K562 (cell line): ENCODE data around the gene TSHZ1. TPM values are rescaled to one million over a fixed set of nuclear protein-coding genes. Genes with fewer than 3 reads are reported as not detected.

Experiments used
- ATAC-seq: fragments of 200-7000 bp; cut with Tn5 transposase; 3 replicates; pipeline ENCODE4 v1.9.1; 2020; ENCODE audit warnings: moderate library complexity
- BruUV-seq: library from RNA; stranded (reverse); fragments of 400-500 nt; replicated peaks from 2 replicates; lab custom pipeline; 2021; lab: Mats Ljungman, UMichigan
- CTCF ChIA-PET: fragments of 300-600 bp; formaldehyde crosslinking; extraction: SDS; loops from one replicate; lab custom pipeline; 2021; ENCODE audit warnings: low intra/inter-chr PET ratio; lab: Yijun Ruan, JAX
- POLR2A ChIA-PET: fragments of 300-600, 350-650 bp; sonication (Branson Sonifier 250); formaldehyde crosslinking; extraction: SDS; loops from one replicate; lab custom pipeline; 2021; ENCODE audit warnings: antibody characterized with exemption, inconsistent platforms; lab: Yijun Ruan, JAX
- DNase-seq, 4 experiments: peaks; one replicate each; pipeline versions ENCODE4 v3.0.0 to v3.0.0-alpha.2; 2011 to 2018; ENCODE audit warnings: low spot score in 3 of 4, mixed read lengths in 3 of 4; ENCODE audit errors: extremely low read depth in 1 of 4
- FAIRE-seq: peaks from 2 replicates; lab custom pipeline; 2011; peaks lifted over from hg19 to GRCh38; lab: Jason Lieb, UNC
- H2AFZ ChIP-seq: 2 replicates; pipeline ENCODE4 v1.6.0; 2011; ENCODE audit warnings: low read depth, low read length, control low read depth, inconsistent platforms
- H3K27ac ChIP-seq: fragments of 200-600 bp; 3 replicates; pipeline ENCODE4 v1.8.0; 2011; ENCODE audit warnings: low read depth, mild to moderate bottlenecking, control low read depth, inconsistent platforms, low read length, moderate library complexity, mixed read lengths; ENCODE audit errors: extremely low read depth
- H3K27me3 ChIP-seq, 2 experiments: fragments of 300-600 bp in 1 of 2; 2 replicates in 1 of 2; 3 replicates in 1 of 2; pipeline versions ENCODE4 v1.6.0 to v1.8.0; 2011; ENCODE audit warnings: inconsistent platforms in 2 of 2, low read length in 2 of 2, mild to moderate bottlenecking in 1 of 2, mixed read lengths in 1 of 2, moderate library complexity in 1 of 2; ENCODE audit not compliant: control insufficient read depth in 2 of 2, insufficient read depth in 2 of 2
- H3K36me3 ChIP-seq: fragments of 300-600 bp; 3 replicates; pipeline ENCODE4 v1.8.0; 2011; ENCODE audit warnings: mild to moderate bottlenecking, low read length, inconsistent platforms; ENCODE audit not compliant: control insufficient read depth, insufficient read depth
- H3K4me1 ChIP-seq, 2 experiments: fragments of 200-600 bp in 1 of 2; replicated peaks in 1 of 2; 2 replicates in 1 of 2; 3 replicates in 1 of 2; pipeline versions ENCODE4 v1.5.1 to v1.8.0; 2011; ENCODE audit warnings: inconsistent platforms in 2 of 2, low read length in 2 of 2, mild to moderate bottlenecking in 1 of 2, mixed read lengths in 1 of 2, moderate library complexity in 1 of 2; ENCODE audit not compliant: control insufficient read depth in 2 of 2, insufficient read depth in 2 of 2
- H3K4me2 ChIP-seq: 2 replicates; pipeline ENCODE4 v1.6.1; 2011; ENCODE audit warnings: low read length, control low read depth, inconsistent platforms, mixed read lengths; ENCODE audit not compliant: insufficient read depth
- H3K4me3 ChIP-seq: fragments of 200-600 bp; sonication (generic), shearing (Covaris generic); 2 replicates; pipeline ENCODE4 v1.5.1; 2016; ENCODE audit warnings: control low read depth, inconsistent platforms
- H3K79me2 ChIP-seq: fragments of 200-600 bp; 3 replicates; pipeline ENCODE4 v1.8.0; 2011; ENCODE audit warnings: low read length, inconsistent platforms; ENCODE audit not compliant: control insufficient read depth, insufficient read depth
- H3K9ac ChIP-seq, 2 experiments: 2 replicates each; pipeline versions ENCODE4 v1.6.0 to v1.6.1; 2011; ENCODE audit warnings: low read depth in 2 of 2, low read length in 2 of 2, control low read depth in 1 of 2, inconsistent platforms in 1 of 2, mild to moderate bottlenecking in 1 of 2, mixed read lengths in 1 of 2; ENCODE audit not compliant: insufficient read depth in 1 of 2
- H3K9me1 ChIP-seq: one replicate; pipeline ENCODE4 v1.6.0; 2011; ENCODE audit warnings: inconsistent platforms, mild to moderate bottlenecking, low read length, moderate library complexity; ENCODE audit not compliant: control insufficient read depth, insufficient read depth
- H3K9me3 ChIP-seq: replicated peaks from 2 replicates; pipeline ENCODE4 v1.5.1; 2011; ENCODE audit warnings: low read depth, low read length, inconsistent platforms; ENCODE audit not compliant: control insufficient read depth, insufficient read depth
- H4K20me1 ChIP-seq: replicated peaks from 2 replicates; pipeline ENCODE4 v1.6.1; 2011; ENCODE audit warnings: low read length, inconsistent platforms, mixed read lengths; ENCODE audit not compliant: control insufficient read depth, insufficient read depth
- ARHGAP35 ChIP-seq: fragments of 450-650 bp; IDR thresholded peaks from 2 replicates; pipeline ENCODE4 v1.6.1; 2018; ENCODE audit not compliant: partially characterized antibody
- CHD4 ChIP-seq: fragments of 200-600 bp; sonication (generic); IDR thresholded peaks from 3 replicates; pipeline ENCODE4 v1.6.1; 2012; ENCODE audit warnings: low read depth, mild to moderate bottlenecking, mixed read lengths, low read length, inconsistent platforms; ENCODE audit not compliant: insufficient read depth, insufficient replicate concordance, poor library complexity, severe bottlenecking
- FOXO4 ChIP-seq: fragments of 450-650 bp; formaldehyde crosslinking; IDR thresholded peaks from 2 replicates; pipeline ENCODE4 v1.4.0; 2020; ENCODE audit warnings: mild to moderate bottlenecking, moderate library complexity
- GTF2F1 ChIP-seq: IDR thresholded peaks from 2 replicates; pipeline ENCODE4 v1.6.1; 2011; ENCODE audit warnings: low read depth, low read length, improper control_type of control experiment
- HNRNPL ChIP-seq: fragments of 200-400 bp; formaldehyde crosslinking; IDR thresholded peaks from 2 replicates; pipeline ENCODE4 v1.6.1; 2017; ENCODE audit warnings: low read depth, mild to moderate bottlenecking, low read length
- MCM2 ChIP-seq: fragments of 450-650 bp; IDR thresholded peaks from 2 replicates; pipeline ENCODE4 v1.6.1; 2017; ENCODE audit warnings: low read depth, mild to moderate bottlenecking
- MTA2 ChIP-seq: fragments of 450-650 bp; IDR thresholded peaks from 2 replicates; pipeline ENCODE4 v1.6.1; 2016; ENCODE audit warnings: low read depth
- NR2C2 ChIP-seq, 2 experiments: fragments of 200-800 bp in 1 of 2; sonication (Bioruptor generic) in 1 of 2; sonication (generic) in 1 of 2; formaldehyde crosslinking in 1 of 2; IDR thresholded peaks; 2 replicates each; pipeline versions ENCODE4 v1.6.1 to v1.8.0; 2016 to 2022; ENCODE audit warnings: mild to moderate bottlenecking in 1 of 2, missing compliant biosample characterization in 1 of 2, missing genetic modification characterization in 1 of 2, missing genetic modification reagents in 1 of 2
- SP1 ChIP-seq: sonication (generic); formaldehyde crosslinking; IDR thresholded peaks from 2 replicates; pipeline ENCODE4 v1.8.1; 2022; ENCODE audit warnings: mild to moderate bottlenecking, missing genetic modification reagents
- YBX1 ChIP-seq: fragments of 450-650 bp; IDR thresholded peaks from 2 replicates; pipeline ENCODE4 v1.7.1; 2016; ENCODE audit warnings: mild to moderate bottlenecking
- ZBTB17 ChIP-seq: fragments of 450-650 bp; formaldehyde crosslinking; IDR thresholded peaks from 2 replicates; pipeline ENCODE4 v1.4.0; 2020; ENCODE audit warnings: mild to moderate bottlenecking
- ZFP36 ChIP-seq: fragments of 150-350 bp; IDR thresholded peaks from 2 replicates; pipeline ENCODE4 v1.6.1; 2018; ENCODE audit warnings: low read length, low read depth; ENCODE audit not compliant: partially characterized antibody
- ZFX ChIP-seq: sonication (generic); formaldehyde crosslinking; IDR thresholded peaks from 2 replicates; pipeline ENCODE4 v1.8.0; 2022; ENCODE audit warnings: mild to moderate bottlenecking, missing genetic modification reagents, moderate library complexity
- ZNF232 ChIP-seq: sonication (generic); formaldehyde crosslinking; IDR thresholded peaks from 2 replicates; pipeline ENCODE4 v1.8.0; 2022; ENCODE audit warnings: mild to moderate bottlenecking, missing genetic modification reagents
- ZNF347 ChIP-seq: fragments of 450-650 bp; formaldehyde crosslinking; IDR thresholded peaks from 2 replicates; pipeline ENCODE4 v1.4.0; 2020; ENCODE audit warnings: low read depth, mild to moderate bottlenecking, moderate library complexity
- ZNF695 ChIP-seq: fragments of 450-650 bp; formaldehyde crosslinking; IDR thresholded peaks from 2 replicates; pipeline ENCODE4 v1.4.0; 2020; ENCODE audit warnings: mild to moderate bottlenecking, moderate library complexity
- WGBS: fragments of 100-300 bp; shearing (Covaris generic); methylation state at CpG from one replicate; pipeline ENCODE4 v1.1.6; 2016; ENCODE audit warnings: low coverage, mixed read lengths; ENCODE audit not compliant: insufficient coverage; ENCODE audit errors: missing lambda C conversion rate; 5-methylcytosine and 5-hydroxymethylcytosine counted together
- in situ Hi-C: fragments of 300-500 bp; cut with MboI; formaldehyde crosslinking; loops from 4 replicates; pipeline ENCODE4 v1.15.0; 2018; ENCODE audit warnings: inconsistent platforms, mixed read lengths
- intact Hi-C: fragments of 100-400 bp; cut with micrococcal nuclease; formaldehyde crosslinking; loops from 2 replicates; pipeline ENCODE4 v1.14.2; 2022
- polyA plus RNA-seq, 8 experiments: library from polyadenylated mRNA; depleted of rRNA in 4 of 8; stranded (reverse) in 5 of 8; unstranded in 3 of 8; fragments of >200 nt; fragmentation: Nextera tagmentation in 2 of 8; fragmentation: Illumina TruSeq in 1 of 8; extraction: Ambion mirVana in 2 of 8; extraction: Trizol in 1 of 8; gene quantifications; 2 replicates each; pipeline versions ENCODE4 v1.2.1 to v1.2.3, GENCODE V29; 2011 to 2014; ENCODE audit warnings: inconsistent platforms in 1 of 8, missing spikeins in 1 of 8
- total RNA-seq, 7 experiments: library from RNA; depleted of rRNA in 6 of 7; stranded (reverse); fragments of >200 nt in 6 of 7; fragmentation: Illumina TruSeq in 2 of 7; extraction: Trizol in 2 of 7; gene quantifications; 2 replicates each; pipeline versions ENCODE4 v1.2.1 to v1.2.3, GENCODE V29; 2011 to 2021; ENCODE audit warnings: low replicate concordance in 1 of 7
- TF ChIP-seq, protein P1 (sequence below), 2 experiments: fragments of 200-800 bp in 1 of 2; sonication (Bioruptor generic) in 1 of 2; sonication (generic) in 1 of 2; formaldehyde crosslinking in 1 of 2; IDR thresholded peaks in 1 of 2; conservative IDR thresholded peaks in 1 of 2; 2 replicates each; pipeline versions ENCODE4 v1.5.0 to v1.6.1; 2016 to 2020; ENCODE audit warnings: missing compliant biosample characterization in 1 of 2, missing genetic modification characterization in 1 of 2, missing genetic modification reagents in 1 of 2

Gene TSHZ1
- total and polyA plus RNA-seq, 9 of the 15 experiments (the other 6 are each of a cell fraction or from before 2014, with no cell fraction given): 1.1 to 7.2 (median 2.7) TPM

- in situ Hi-C loops: no loop called here
- TF ChIP-seq FOXO4 (CRISPR knock-in tag) (no peak), ZNF347 (CRISPR knock-in tag) (no peak), ZNF232 (CRISPR knock-in tag) (no peak), MTA2 (no peak), SP1 (no peak), ZNF695 (CRISPR knock-in tag) (no peak), NR2C2 (CRISPR knock-in tag; IDR thresholded peaks at IDR 0.05) (no peak), NR2C2 (tag; IDR thresholded peaks at IDR 0.05) (no peak), ZFX (no peak), HNRNPL (no peak), ZFP36 (no peak), CHD4 (no peak), MCM2 (no peak), GTF2F1 (no peak), YBX1 (no peak), ARHGAP35 (no peak), ZBTB17 (CRISPR knock-in tag) (no peak)
- TF ChIP-seq, protein P1, sequence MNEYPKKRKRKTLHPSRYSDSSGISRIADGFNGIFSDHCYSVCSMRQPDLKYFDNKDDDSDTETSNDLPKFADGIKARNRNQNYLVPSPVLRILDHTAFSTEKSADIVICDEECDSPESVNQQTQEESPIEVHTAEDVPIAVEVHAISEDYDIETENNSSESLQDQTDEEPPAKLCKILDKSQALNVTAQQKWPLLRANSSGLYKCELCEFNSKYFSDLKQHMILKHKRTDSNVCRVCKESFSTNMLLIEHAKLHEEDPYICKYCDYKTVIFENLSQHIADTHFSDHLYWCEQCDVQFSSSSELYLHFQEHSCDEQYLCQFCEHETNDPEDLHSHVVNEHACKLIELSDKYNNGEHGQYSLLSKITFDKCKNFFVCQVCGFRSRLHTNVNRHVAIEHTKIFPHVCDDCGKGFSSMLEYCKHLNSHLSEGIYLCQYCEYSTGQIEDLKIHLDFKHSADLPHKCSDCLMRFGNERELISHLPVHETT (CRISPR knock-in tag; conservative IDR thresholded peaks at IDR 0.05 in 1 of 2, IDR thresholded peaks at IDR 0.05 in 1 of 2): no peak
- TF ChIP-seq, all 486 proteins: peak for 0
These were observed 110.8 kb downstream of the TSHZ1 start for GRCh38 chr18:75321431-75321830.

More at GRCh38 chr18:75321431-75321830, 110.8 kb downstream of the TSHZ1 start:
- Histone ChIP-seq H3K9ac (no peak overlapping the region), H3K79me2 (no peaks in the 10 kb centered on the region), H3K36me3 (no peaks in the 10 kb centered on the region), H3K9me3 (no peaks in the 10 kb centered on the region), H3K4me2 (no peak overlapping the region), H3K27ac (no peak overlapping the region), H3K4me3 (no peak overlapping the region), H3K9me1 (no peaks in the 10 kb centered on the region), H2AFZ (no peak overlapping the region), H4K20me1 (no peaks in the 10 kb centered on the region), H3K4me1 (no peaks in the 10 kb centered on the region), H3K27me3 (peaks cover 7 to 46% of the 10 kb centered on the region in 2 experiments; a peak in 3 of 5 replicates)
- no TSS peak for BruUV-seq
- ChIA-PET CTCF (no interaction called here), POLR2A (no interaction called here)
- no peak for DNase-seq
- no peak for FAIRE-seq
- ATAC-seq: no peak
- 2% methylated on average over 5 of the region's 6 CpGs for WGBS
- intact Hi-C loops: no loop called here
